Ovary (tissue), 3 donors: ENCODE data around the gene MYOF.

Experiments
- POLR2A ChIP-seq: fragments of 450-650 bp; IDR thresholded peaks from one replicate; pipeline ENCODE4 v1.6.1; 2017; ENCODE audit warnings: antibody characterized with exemption, mild to moderate bottlenecking, moderate library complexity
- TF ChIP-seq, protein P1 (sequence below), 3 donors: fragments of 450-650 bp in 2 of 3; fragments of 200-600 bp in 1 of 3; IDR thresholded peaks; one replicate each; pipeline versions ENCODE4 v1.5.1 to v1.8.0; 2016 to 2022; ENCODE audit warnings: antibody characterized with exemption in 3 of 3, mild to moderate bottlenecking in 1 of 3
- donor health status: DM: no; HTN: no; CAD: no.

DNA sequence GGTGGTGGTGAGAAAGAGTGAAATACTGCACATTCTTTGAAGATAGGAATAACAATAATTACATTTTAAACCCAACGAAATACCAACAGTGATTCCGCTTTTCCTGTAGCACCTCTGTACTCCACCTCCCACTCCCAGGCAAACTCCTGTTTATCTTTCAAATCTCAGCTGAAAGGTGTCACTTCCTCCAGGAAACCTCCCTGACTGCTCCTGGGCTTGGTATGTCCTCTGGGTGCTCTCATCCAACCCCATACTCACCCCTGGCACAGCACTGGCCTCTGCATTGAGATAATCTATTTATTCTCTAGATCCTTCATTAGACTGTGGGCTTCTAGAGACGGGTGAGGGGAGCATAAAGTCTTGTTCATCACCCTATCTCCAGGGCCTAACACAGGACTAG is 148.0 kb downstream of the MYOF start:
- TF ChIP-seq, protein P1, sequence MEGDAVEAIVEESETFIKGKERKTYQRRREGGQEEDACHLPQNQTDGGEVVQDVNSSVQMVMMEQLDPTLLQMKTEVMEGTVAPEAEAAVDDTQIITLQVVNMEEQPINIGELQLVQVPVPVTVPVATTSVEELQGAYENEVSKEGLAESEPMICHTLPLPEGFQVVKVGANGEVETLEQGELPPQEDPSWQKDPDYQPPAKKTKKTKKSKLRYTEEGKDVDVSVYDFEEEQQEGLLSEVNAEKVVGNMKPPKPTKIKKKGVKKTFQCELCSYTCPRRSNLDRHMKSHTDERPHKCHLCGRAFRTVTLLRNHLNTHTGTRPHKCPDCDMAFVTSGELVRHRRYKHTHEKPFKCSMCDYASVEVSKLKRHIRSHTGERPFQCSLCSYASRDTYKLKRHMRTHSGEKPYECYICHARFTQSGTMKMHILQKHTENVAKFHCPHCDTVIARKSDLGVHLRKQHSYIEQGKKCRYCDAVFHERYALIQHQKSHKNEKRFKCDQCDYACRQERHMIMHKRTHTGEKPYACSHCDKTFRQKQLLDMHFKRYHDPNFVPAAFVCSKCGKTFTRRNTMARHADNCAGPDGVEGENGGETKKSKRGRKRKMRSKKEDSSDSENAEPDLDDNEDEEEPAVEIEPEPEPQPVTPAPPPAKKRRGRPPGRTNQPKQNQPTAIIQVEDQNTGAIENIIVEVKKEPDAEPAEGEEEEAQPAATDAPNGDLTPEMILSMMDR (IDR thresholded peaks at IDR 0.05), result no peak
- no peak for TF ChIP-seq POLR2A
